ENCODE data around the gene HOOK1.

DNA sequence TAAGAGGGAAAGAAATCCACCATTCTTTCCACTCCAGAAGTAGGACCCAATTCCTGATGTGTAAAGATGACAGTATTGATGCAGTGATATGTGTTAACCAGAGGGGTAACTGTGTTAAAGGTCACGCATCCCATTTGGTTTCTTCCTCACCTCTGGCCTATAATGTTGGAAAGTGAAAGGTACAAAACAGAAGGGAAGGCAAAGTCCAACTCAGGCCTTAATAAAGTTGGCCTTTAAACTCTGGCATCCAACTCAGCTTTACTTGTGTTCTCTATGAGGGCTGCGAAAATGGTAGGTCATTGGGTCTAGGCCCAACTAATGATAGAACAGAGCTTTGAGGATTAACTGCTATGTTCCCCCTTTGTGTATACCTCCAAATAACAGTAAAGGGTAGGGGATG is 93.9 kb downstream of the HOOK1 start:
- TF ChIP-seq, protein P1, sequence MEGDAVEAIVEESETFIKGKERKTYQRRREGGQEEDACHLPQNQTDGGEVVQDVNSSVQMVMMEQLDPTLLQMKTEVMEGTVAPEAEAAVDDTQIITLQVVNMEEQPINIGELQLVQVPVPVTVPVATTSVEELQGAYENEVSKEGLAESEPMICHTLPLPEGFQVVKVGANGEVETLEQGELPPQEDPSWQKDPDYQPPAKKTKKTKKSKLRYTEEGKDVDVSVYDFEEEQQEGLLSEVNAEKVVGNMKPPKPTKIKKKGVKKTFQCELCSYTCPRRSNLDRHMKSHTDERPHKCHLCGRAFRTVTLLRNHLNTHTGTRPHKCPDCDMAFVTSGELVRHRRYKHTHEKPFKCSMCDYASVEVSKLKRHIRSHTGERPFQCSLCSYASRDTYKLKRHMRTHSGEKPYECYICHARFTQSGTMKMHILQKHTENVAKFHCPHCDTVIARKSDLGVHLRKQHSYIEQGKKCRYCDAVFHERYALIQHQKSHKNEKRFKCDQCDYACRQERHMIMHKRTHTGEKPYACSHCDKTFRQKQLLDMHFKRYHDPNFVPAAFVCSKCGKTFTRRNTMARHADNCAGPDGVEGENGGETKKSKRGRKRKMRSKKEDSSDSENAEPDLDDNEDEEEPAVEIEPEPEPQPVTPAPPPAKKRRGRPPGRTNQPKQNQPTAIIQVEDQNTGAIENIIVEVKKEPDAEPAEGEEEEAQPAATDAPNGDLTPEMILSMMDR (IDR thresholded peaks at IDR 0.05): no peak
- no peak for TF ChIP-seq EZH2 (IDR thresholded peaks at IDR 0.05)
